ENCODE data around the gene APBB2.

DNA sequence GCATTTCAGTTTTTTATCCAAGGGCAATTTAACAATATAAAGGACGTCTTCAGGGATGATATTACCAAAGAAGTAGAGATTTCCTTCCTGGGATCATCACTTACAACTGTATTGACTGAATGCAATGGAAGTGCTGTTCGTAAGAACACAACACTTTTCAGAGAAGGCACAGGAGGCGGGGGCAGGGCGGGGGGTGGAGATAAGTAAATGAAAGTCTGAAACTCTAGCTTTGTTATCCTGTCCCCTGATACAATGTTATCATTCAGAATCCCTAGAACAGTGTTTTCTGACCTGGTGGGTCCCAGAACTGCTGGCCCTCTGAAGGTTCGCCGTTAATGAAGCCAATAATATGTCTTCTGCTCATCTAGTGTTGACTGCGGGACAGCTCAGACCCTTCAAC lies 340.0 kb downstream of the APBB2 start:
- TF ChIP-seq RAD21 (IDR thresholded peaks at IDR 0.05; ENCODE audit: low read length), result no peak
- no peak for TF ChIP-seq POLR2A (IDR thresholded peaks at IDR 0.05; ENCODE audit: low read depth, low read length)
- TF ChIP-seq, protein P1, sequence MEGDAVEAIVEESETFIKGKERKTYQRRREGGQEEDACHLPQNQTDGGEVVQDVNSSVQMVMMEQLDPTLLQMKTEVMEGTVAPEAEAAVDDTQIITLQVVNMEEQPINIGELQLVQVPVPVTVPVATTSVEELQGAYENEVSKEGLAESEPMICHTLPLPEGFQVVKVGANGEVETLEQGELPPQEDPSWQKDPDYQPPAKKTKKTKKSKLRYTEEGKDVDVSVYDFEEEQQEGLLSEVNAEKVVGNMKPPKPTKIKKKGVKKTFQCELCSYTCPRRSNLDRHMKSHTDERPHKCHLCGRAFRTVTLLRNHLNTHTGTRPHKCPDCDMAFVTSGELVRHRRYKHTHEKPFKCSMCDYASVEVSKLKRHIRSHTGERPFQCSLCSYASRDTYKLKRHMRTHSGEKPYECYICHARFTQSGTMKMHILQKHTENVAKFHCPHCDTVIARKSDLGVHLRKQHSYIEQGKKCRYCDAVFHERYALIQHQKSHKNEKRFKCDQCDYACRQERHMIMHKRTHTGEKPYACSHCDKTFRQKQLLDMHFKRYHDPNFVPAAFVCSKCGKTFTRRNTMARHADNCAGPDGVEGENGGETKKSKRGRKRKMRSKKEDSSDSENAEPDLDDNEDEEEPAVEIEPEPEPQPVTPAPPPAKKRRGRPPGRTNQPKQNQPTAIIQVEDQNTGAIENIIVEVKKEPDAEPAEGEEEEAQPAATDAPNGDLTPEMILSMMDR (conservative IDR thresholded peaks at IDR 0.05; ENCODE audit: low read depth, low read length), result no peak
- no peak for TF ChIP-seq MXI1 (IDR thresholded peaks at IDR 0.05; ENCODE audit: borderline replicate concordance, low read depth, low read length)
- no peak for TF ChIP-seq SMC3 (IDR thresholded peaks at IDR 0.05; ENCODE audit: low read depth, low read length)
- no peak for TF ChIP-seq CEBPB (IDR thresholded peaks at IDR 0.05; ENCODE audit: low read depth, low read length)
- TF ChIP-seq MAFK (IDR thresholded peaks at IDR 0.05; ENCODE audit: low read depth, low read length), result no peak
- TF ChIP-seq NFE2L2 (IDR thresholded peaks at IDR 0.05; ENCODE audit: low read depth, low read length), result no peak

Measured in IMR-90 (cell line).